ENCODE results near the gene LPGAT1. TPM values are rescaled to one million over a fixed set of nuclear protein-coding genes. Genes with fewer than 3 reads are reported as not detected.

Gene LPGAT1
- total RNA-seq, 1 experiment from 2014 or later = 46.0 TPM

- no peaks in the 10 kb centered on the region for H3K36me3 ChIP-seq (ENCODE audit: low read depth)
- BruUV-seq (replicated peaks) = no TSS peak
- TF ChIP-seq CTCF (conservative IDR thresholded peaks at IDR 0.05) = no peak
- TF ChIP-seq EZH2 (IDR thresholded peaks at IDR 0.05; ENCODE audit: low read depth) = no peak
- intact Hi-C loops (cut with micrococcal nuclease; ENCODE audit: unreplicated experiment) = no loop called here
- H3K4me2 ChIP-seq = no peak overlapping the region
- H2AFZ ChIP-seq = no peak overlapping the region
- peaks cover 22% of the 10 kb centered on the region for H3K4me1 ChIP-seq (replicated peaks; ENCODE audit: insufficient read depth)
- POLR2A ChIA-PET (ENCODE audit: unreplicated experiment) = interaction anchor here (0.7 kb wide), 1 partner anchor 97 kb away, joined by 12 read pairs; no protein-coding TSS in a partner anchor
- peaks cover 3% of the 10 kb centered on the region; the same call in 1 of the 2 replicates for H3F3A ChIP-seq (ENCODE audit: insufficient read depth, low read depth)
- no peak for DNase-seq
- no peaks in the 10 kb centered on the region for H4K20me1 ChIP-seq (ENCODE audit: insufficient read depth)
- no peak overlapping the region for H3K4me3 ChIP-seq
- no peaks in the 10 kb centered on the region for H3K9me2 ChIP-seq (ENCODE audit: insufficient read depth)
- CTCF ChIA-PET = no interaction called here
- no peak overlapping the region for H3K27ac ChIP-seq
- H3K27me3 ChIP-seq (ENCODE audit: insufficient read depth, low read depth) = no peaks in the 10 kb centered on the region
- H3K79me2 ChIP-seq (ENCODE audit: low read depth) = no peaks in the 10 kb centered on the region
- H3K9me3 ChIP-seq (ENCODE audit: insufficient read depth, low read depth) = no peaks in the 10 kb centered on the region
Observed at GRCh38 chr1:211741116-211741515, 89.4 kb downstream of the LPGAT1 start.

DNA sequence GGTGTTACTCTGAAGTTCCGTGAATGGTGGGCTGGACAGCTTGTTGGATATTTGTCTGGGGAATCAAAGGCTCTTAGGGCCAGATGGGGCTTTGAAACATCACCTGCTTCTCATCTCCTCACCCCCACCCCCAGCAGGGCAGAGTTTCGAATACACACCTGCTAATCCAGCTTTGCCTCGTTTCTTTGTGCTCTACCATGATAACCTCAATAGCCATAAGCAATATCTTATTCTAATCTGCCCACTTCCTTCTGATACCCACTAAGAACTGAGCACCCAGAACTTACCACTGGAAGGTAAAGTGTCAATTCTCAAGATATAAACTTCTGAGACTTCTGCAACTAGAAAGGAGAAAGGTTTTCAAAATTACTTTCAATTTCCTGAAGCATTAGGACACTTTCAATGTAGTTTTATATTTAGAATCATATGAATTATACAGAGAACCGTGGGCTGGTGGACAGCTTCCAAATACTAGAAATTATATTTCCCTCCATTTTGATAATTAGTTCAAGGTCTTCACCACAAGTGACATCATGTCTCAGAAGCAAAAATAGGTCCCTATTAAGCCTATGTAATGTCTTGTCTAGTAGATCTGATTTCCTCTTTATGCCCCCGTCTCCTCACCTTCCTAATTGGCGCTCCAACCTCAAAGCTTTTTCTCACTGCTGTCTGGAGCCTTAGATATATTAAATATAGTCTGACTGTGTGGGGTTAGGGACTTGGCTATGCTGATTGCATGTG lies 90.7 kb downstream of the LPGAT1 start:
- ChIA-PET CTCF (interaction anchor here (1.0 kb wide), 1 partner anchor 28 kb away, joined by 4 read pairs; no protein-coding TSS in a partner anchor), POLR2A (ENCODE audit: unreplicated experiment) (no interaction called here)
- Histone ChIP-seq H3F3A (ENCODE audit: insufficient read depth, low read depth) (peaks cover 13% of the 10 kb centered on the region; the same call in 1 of the 2 replicates), H3K9me2 (ENCODE audit: insufficient read depth) (no peaks in the 10 kb centered on the region), H3K27me3 (ENCODE audit: insufficient read depth, low read depth) (no peaks in the 10 kb centered on the region), H3K27ac (no peak overlapping the region), H3K4me2 (no peak overlapping the region), H3K4me3 (no peak overlapping the region), H3K4me1 (replicated peaks; ENCODE audit: insufficient read depth) (peaks cover 32% of the 10 kb centered on the region), H3K79me2 (ENCODE audit: low read depth) (no peaks in the 10 kb centered on the region), H4K20me1 (ENCODE audit: insufficient read depth) (no peaks in the 10 kb centered on the region), H2AFZ (no peak overlapping the region), H3K9me3 (ENCODE audit: insufficient read depth, low read depth) (no peaks in the 10 kb centered on the region), H3K36me3 (ENCODE audit: low read depth) (no peaks in the 10 kb centered on the region)
- intact Hi-C loops (cut with micrococcal nuclease; ENCODE audit: unreplicated experiment) = loop anchor here (5.0 to 10.0 kb wide), 3 partner anchors 165 to 855 kb away; partner anchors contain the start of genes RCOR3 and SLC30A1
- TF ChIP-seq CTCF (conservative IDR thresholded peaks at IDR 0.05) = no peak
- TF ChIP-seq EZH2 (IDR thresholded peaks at IDR 0.05; ENCODE audit: low read depth) = no peak
- no TSS peak for BruUV-seq (replicated peaks)
- no peak for DNase-seq

- peaks cover 23% of the 10 kb centered on the region for H3F3A ChIP-seq (ENCODE audit: insufficient read depth, low read depth)
- no peaks in the 10 kb centered on the region for H3K9me3 ChIP-seq (ENCODE audit: insufficient read depth, low read depth)
- H3K4me3 ChIP-seq = no peak overlapping the region
- no peaks in the 10 kb centered on the region for H3K27me3 ChIP-seq (ENCODE audit: insufficient read depth, low read depth)
- H2AFZ ChIP-seq = no peak overlapping the region
- POLR2A ChIA-PET (ENCODE audit: unreplicated experiment) = interaction anchor here (0.6 kb wide), 1 partner anchor 873 kb away, joined by 3 read pairs; no protein-coding TSS in a partner anchor
- no TSS peak for BruUV-seq (replicated peaks)
- CTCF ChIA-PET = interaction anchor here (0.6 to 1.0 kb wide), 2 partner anchors 25 to 29 kb away, joined by 3 to 4 read pairs; no protein-coding TSS in a partner anchor
- no peaks in the 10 kb centered on the region for H3K79me2 ChIP-seq (ENCODE audit: low read depth)
- H3K9me2 ChIP-seq (ENCODE audit: insufficient read depth) = no peaks in the 10 kb centered on the region
- DNase-seq = peak; percentile 62 to 63
- no peaks in the 10 kb centered on the region for H3K36me3 ChIP-seq (ENCODE audit: low read depth)
- H3K4me1 ChIP-seq (replicated peaks; ENCODE audit: insufficient read depth) = peaks cover 43% of the 10 kb centered on the region
- peak overlapping the region; percentile 43 for H3K4me2 ChIP-seq
- intact Hi-C loops (cut with micrococcal nuclease; ENCODE audit: unreplicated experiment) = loop anchor here (5.0 to 10.0 kb wide), 3 partner anchors 164 to 856 kb away; partner anchors contain the start of genes RCOR3 and SLC30A1
- no peak overlapping the region for H3K27ac ChIP-seq
- TF ChIP-seq EZH2 (IDR thresholded peaks at IDR 0.05; ENCODE audit: low read depth) (no peak), CTCF (conservative IDR thresholded peaks at IDR 0.05) (no peak)
- H4K20me1 ChIP-seq (ENCODE audit: insufficient read depth) = no peaks in the 10 kb centered on the region
Observed at GRCh38 chr1:211738691-211739301, 91.8 kb downstream of the LPGAT1 start.

Measured in PC-9 (cell line).